ENCODE measurements around the gene PCK2. TPM values are rescaled to one million over a fixed set of nuclear protein-coding genes. Genes with fewer than 3 reads are reported as not detected.

Gene PCK2
- total RNA-seq, 4 donors from 2014 or later: 74.4 to 238 (median 130) TPM

Other genes starting within 250 kb of the PCK2 start
- 10 to 100 TPM; 29.9 to 54.9 (median 42.6) TPM for gene DHRS4, start 140.5 kb upstream of the PCK2 start, total RNA-seq
- 10 to 100 TPM; 18.1 to 38.9 (median 27.6) TPM for gene DHRS4L2, start 105.4 kb upstream of the PCK2 start, total RNA-seq
- gene CARMIL3, start 42.3 kb upstream of the PCK2 start, total RNA-seq: 1 to 10 TPM in 3 of 4 donors, under 1 TPM in 1; 0.20 to 4.1 (median 3.0) TPM
- gene CPNE6, start 22.7 kb upstream of the PCK2 start, total RNA-seq: 1 to 10 TPM in 1 of 4 donors, not detected in 3; 3.4 TPM
- gene DCAF11, start 20.5 kb downstream of the PCK2 start, total RNA-seq: 100 to 1,000 TPM in 3 of 4 donors, 10 to 100 TPM in 1; 86.4 to 267 (median 198) TPM
- 1 to 10 TPM in 3 of 4 donors, not detected in 1; 1.1 to 2.9 (median 1.6) TPM for gene NRL, start 20.6 kb downstream of the PCK2 start, total RNA-seq
- 1 to 10 TPM in 2 of 4 donors, not detected in 2; 1.4 to 1.6 TPM for gene FITM1, start 36.3 kb downstream of the PCK2 start, total RNA-seq
- gene PSME1, start 41.9 kb downstream of the PCK2 start, total RNA-seq: 100 to 1,000 TPM in 2 of 4 donors, 10 to 100 TPM in 2; 38.8 to 198 (median 132) TPM
- gene EMC9, start 47.3 kb downstream of the PCK2 start, total RNA-seq: 10 to 100 TPM in 2 of 4 donors, 1 to 10 TPM in 1, not detected in 1; 2.2 to 15.4 (median 12.3) TPM
- 10 to 100 TPM; 59.5 to 69.8 (median 68.5) TPM for gene PSME2, start 52.3 kb downstream of the PCK2 start, total RNA-seq
- 100 to 1,000 TPM in 1 of 4 donors, 10 to 100 TPM in 3; 56.7 to 258 (median 71.2) TPM for gene RNF31, start 53.2 kb downstream of the PCK2 start, total RNA-seq
- gene IRF9, start 67.0 kb downstream of the PCK2 start, total RNA-seq: 10 to 100 TPM; 44.2 to 81.9 (median 52.4) TPM
- gene REC8, start 77.8 kb downstream of the PCK2 start, total RNA-seq: 100 to 1,000 TPM in 1 of 4 donors, 10 to 100 TPM in 3; 11.3 to 112 (median 31.2) TPM
- 10 to 100 TPM in 3 of 4 donors, 1 to 10 TPM in 1; 10.0 to 60.5 (median 37.3) TPM for gene IPO4, start 94.5 kb downstream of the PCK2 start, total RNA-seq
- gene TM9SF1, start 101.1 kb downstream of the PCK2 start, total RNA-seq: 100 to 1,000 TPM in 1 of 4 donors, 10 to 100 TPM in 3; 32.9 to 127 (median 63.9) TPM
- not detected for gene TSSK4, start 111.4 kb downstream of the PCK2 start, total RNA-seq
- 10 to 100 TPM in 3 of 4 donors, 1 to 10 TPM in 1; 7.0 to 81.3 (median 59.0) TPM for gene CHMP4A, start 119.2 kb downstream of the PCK2 start, total RNA-seq
- 100 to 1,000 TPM in 1 of 4 donors, 10 to 100 TPM in 3; 11.1 to 116 (median 40.2) TPM for gene MDP1, start 121.8 kb downstream of the PCK2 start, total RNA-seq
- gene NEDD8, start 138.1 kb downstream of the PCK2 start, total RNA-seq: 100 to 1,000 TPM in 1 of 4 donors, 10 to 100 TPM in 3; 42.2 to 113 (median 69.9) TPM
- gene GMPR2, start 138.6 kb downstream of the PCK2 start, total RNA-seq: 10 to 100 TPM in 3 of 4 donors, 1 to 10 TPM in 1; 4.2 to 72.5 (median 46.3) TPM
- gene TINF2, start 148.3 kb downstream of the PCK2 start, total RNA-seq: 100 to 1,000 TPM in 1 of 4 donors, 10 to 100 TPM in 3; 26.9 to 120 (median 42.2) TPM
- 10 to 100 TPM in 1 of 4 donors, 1 to 10 TPM in 2, not detected in 1; 1.4 to 96.5 (median 2.2) TPM for gene TGM1, start 168.9 kb downstream of the PCK2 start, total RNA-seq
- 100 to 1,000 TPM in 1 of 4 donors, 10 to 100 TPM in 3; 47.3 to 227 (median 53.0) TPM for gene RABGGTA, start 177.3 kb downstream of the PCK2 start, total RNA-seq
- 100 to 1,000 TPM in 1 of 4 donors, 10 to 100 TPM in 3; 84.2 to 106 (median 94.6) TPM for gene DHRS1, start 205.5 kb downstream of the PCK2 start, total RNA-seq
- 10 to 100 TPM; 18.8 to 20.9 (median 19.3) TPM for gene NOP9, start 205.5 kb downstream of the PCK2 start, total RNA-seq
- 100 to 1,000 TPM in 1 of 4 donors, 10 to 100 TPM in 2, 1 to 10 TPM in 1; 6.7 to 168 (median 23.6) TPM for gene CIDEB, start 213.7 kb downstream of the PCK2 start, total RNA-seq
- 10 to 100 TPM in 1 of 4 donors, 1 to 10 TPM in 3; 4.4 to 81.5 (median 7.1) TPM for gene LTB4R2, start 215.8 kb downstream of the PCK2 start, total RNA-seq
- gene LTB4R, start 217.2 kb downstream of the PCK2 start, total RNA-seq: 1 to 10 TPM; 1.1 to 8.3 (median 6.2) TPM
- gene ADCY4, start 240.8 kb downstream of the PCK2 start, total RNA-seq: 10 to 100 TPM in 3 of 4 donors, 1 to 10 TPM in 1; 7.9 to 74.8 (median 21.3) TPM
- gene RIPK3, start 245.7 kb downstream of the PCK2 start, total RNA-seq: 100 to 1,000 TPM in 1 of 4 donors, 10 to 100 TPM in 3; 19.3 to 156 (median 53.6) TPM

Measured in transverse colon (tissue), 4 donors.